ENCODE results near the gene BLMH. TPM values are rescaled to one million over a fixed set of nuclear protein-coding genes. Genes with fewer than 3 reads are reported as not detected.
A peak's percentile ranks its signal among the peaks of the same experiment; 100 is the strongest.

The BLMH gene
- total RNA-seq, 1 donor = 39.8 TPM

DNA sequence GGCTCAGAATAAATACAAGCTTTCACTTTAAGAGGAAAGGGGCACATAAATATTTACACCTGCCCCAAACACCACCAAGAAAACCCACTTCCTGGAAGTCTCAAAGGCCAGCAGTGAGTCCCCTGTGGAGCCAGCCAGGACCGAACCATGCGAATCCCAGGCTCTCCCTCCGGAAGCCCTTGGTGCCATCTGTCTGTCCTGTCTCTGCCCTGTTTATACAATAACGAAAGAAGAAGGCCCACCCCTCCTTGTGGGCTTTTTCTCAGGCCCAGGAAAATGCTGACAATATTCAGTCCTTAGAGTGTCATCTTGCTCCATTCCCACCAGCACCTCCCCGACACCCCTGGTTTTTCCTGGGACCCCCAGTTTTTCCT is 52.7 kb downstream of the BLMH start:
- Histone ChIP-seq H3K4me3 (ENCODE audit: insufficient read depth, low read length) (no peak overlapping the region), H3K9me3 (ENCODE audit: low read depth, low read length) (no peaks in the 10 kb centered on the region), H2AFZ (ENCODE audit: low read length) (no peak overlapping the region), H4K20me1 (ENCODE audit: insufficient read depth, low read length) (no peaks in the 10 kb centered on the region), H3K27ac (ENCODE audit: low read depth, low read length) (no peak overlapping the region), H3K79me2 (ENCODE audit: insufficient read depth, low read length) (no peaks in the 10 kb centered on the region), H3K4me2 (ENCODE audit: insufficient read depth, low read length) (no peak overlapping the region), H3K36me3 (ENCODE audit: insufficient read depth, low read length) (no peaks in the 10 kb centered on the region), H3K4me1 (ENCODE audit: insufficient read depth, low read length) (peaks cover 19% of the 10 kb centered on the region), H3K27me3 (ENCODE audit: insufficient read depth, low read length) (peaks cover 44% of the 10 kb centered on the region)
- no peak for DNase-seq (ENCODE audit: insufficient read length, low spot score, missing footprints)
- TF ChIP-seq, protein P1, sequence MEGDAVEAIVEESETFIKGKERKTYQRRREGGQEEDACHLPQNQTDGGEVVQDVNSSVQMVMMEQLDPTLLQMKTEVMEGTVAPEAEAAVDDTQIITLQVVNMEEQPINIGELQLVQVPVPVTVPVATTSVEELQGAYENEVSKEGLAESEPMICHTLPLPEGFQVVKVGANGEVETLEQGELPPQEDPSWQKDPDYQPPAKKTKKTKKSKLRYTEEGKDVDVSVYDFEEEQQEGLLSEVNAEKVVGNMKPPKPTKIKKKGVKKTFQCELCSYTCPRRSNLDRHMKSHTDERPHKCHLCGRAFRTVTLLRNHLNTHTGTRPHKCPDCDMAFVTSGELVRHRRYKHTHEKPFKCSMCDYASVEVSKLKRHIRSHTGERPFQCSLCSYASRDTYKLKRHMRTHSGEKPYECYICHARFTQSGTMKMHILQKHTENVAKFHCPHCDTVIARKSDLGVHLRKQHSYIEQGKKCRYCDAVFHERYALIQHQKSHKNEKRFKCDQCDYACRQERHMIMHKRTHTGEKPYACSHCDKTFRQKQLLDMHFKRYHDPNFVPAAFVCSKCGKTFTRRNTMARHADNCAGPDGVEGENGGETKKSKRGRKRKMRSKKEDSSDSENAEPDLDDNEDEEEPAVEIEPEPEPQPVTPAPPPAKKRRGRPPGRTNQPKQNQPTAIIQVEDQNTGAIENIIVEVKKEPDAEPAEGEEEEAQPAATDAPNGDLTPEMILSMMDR (IDR thresholded peaks at IDR 0.05; ENCODE audit: extremely low read depth, low read depth, low read length) = no peak

GRCh38 chr17:30238387-30239088 is 53.2 kb downstream of the BLMH start:
- TF ChIP-seq, protein P1 (IDR thresholded peaks at IDR 0.05; ENCODE audit: extremely low read depth, low read depth, low read length) = no peak

DNA sequence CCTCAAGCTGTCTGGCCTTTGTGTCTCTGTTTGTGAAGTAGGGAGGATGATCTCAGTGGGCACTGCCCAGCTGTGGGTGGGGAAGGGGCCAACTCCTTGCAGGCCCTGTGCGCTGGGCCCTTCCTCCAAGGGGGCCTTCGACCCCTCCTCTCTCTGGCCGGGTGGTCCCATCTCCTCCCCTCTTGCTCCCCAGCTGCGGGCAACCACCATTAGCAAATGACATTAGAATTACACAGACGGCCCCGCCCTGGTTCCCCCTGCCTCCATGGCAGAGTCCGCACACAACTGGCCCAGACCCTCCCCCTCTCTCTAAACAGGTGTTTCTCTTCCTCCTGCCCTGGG is 53.8 kb downstream of the BLMH start:
- H3K27me3 ChIP-seq (ENCODE audit: insufficient read depth, low read length) = peaks cover 55% of the 10 kb centered on the region
- no peaks in the 10 kb centered on the region for H4K20me1 ChIP-seq (ENCODE audit: insufficient read depth, low read length)
- H3K4me1 ChIP-seq (ENCODE audit: insufficient read depth, low read length) = peaks cover 19% of the 10 kb centered on the region
- no peak overlapping the region for H3K4me3 ChIP-seq (ENCODE audit: insufficient read depth, low read length)
- DNase-seq (ENCODE audit: insufficient read length, low spot score, missing footprints) = no peak
- no peaks in the 10 kb centered on the region for H3K9me3 ChIP-seq (ENCODE audit: low read depth, low read length)
- no peaks in the 10 kb centered on the region for H3K36me3 ChIP-seq (ENCODE audit: insufficient read depth, low read length)
- no peak overlapping the region for H2AFZ ChIP-seq (ENCODE audit: low read length)
- TF ChIP-seq, protein P1 (IDR thresholded peaks at IDR 0.05; ENCODE audit: extremely low read depth, low read depth, low read length) = no peak
- no peak overlapping the region for H3K27ac ChIP-seq (ENCODE audit: low read depth, low read length)
- H3K79me2 ChIP-seq (ENCODE audit: insufficient read depth, low read length) = no peaks in the 10 kb centered on the region
- H3K4me2 ChIP-seq (ENCODE audit: insufficient read depth, low read length) = peak overlapping the region; percentile 48

More at GRCh38 chr17:30238387-30239088, 53.2 kb downstream of the BLMH start:
- no peak overlapping the region for H3K27ac ChIP-seq (ENCODE audit: low read depth, low read length)
- H3K4me1 ChIP-seq (ENCODE audit: insufficient read depth, low read length) = peaks cover 19% of the 10 kb centered on the region
- H3K36me3 ChIP-seq (ENCODE audit: insufficient read depth, low read length) = no peaks in the 10 kb centered on the region
- H3K9me3 ChIP-seq (ENCODE audit: low read depth, low read length) = no peaks in the 10 kb centered on the region
- H3K79me2 ChIP-seq (ENCODE audit: insufficient read depth, low read length) = no peaks in the 10 kb centered on the region
- H3K4me2 ChIP-seq (ENCODE audit: insufficient read depth, low read length) = no peak overlapping the region
- no peaks in the 10 kb centered on the region for H4K20me1 ChIP-seq (ENCODE audit: insufficient read depth, low read length)
- DNase-seq (ENCODE audit: insufficient read length, low spot score, missing footprints) = no peak
- peaks cover 49% of the 10 kb centered on the region for H3K27me3 ChIP-seq (ENCODE audit: insufficient read depth, low read length)
- no peak overlapping the region for H3K4me3 ChIP-seq (ENCODE audit: insufficient read depth, low read length)
- H2AFZ ChIP-seq (ENCODE audit: low read length) = no peak overlapping the region

DNA sequence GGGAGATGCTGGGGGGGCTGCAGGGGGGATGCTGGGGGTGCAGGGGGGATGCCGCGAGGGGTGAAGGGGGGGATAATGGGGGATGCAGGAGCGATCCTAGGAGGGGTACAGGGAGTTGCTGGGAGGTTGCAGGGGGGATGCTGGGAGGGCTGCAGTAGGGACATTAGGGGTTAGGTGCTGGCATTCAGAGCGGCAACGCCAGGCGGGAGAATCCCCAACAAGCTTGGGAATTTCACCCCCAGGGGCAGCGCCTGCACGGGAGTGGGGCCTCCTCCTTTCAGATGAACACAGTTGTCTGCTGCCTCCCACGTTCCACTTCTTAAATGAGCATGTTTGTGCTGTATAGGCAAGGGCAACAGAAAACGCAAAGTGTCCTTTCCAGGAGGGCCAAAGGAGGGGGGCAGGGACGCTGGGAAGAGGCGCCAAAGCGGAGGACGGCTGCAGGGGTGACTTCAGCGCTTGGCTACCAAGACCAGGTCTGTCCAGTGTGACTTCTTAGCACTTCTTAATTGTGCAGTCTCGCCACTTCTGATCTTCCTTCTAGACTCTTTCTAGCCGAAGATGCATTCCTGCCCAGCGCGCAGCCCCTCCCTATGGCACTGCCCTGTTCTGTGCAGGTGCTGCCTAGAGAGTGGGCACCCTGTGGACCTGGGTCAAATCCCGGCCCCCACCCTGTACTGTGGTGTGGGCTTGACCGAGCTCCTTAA is 54.3 kb downstream of the BLMH start:
- H3K27ac ChIP-seq (ENCODE audit: low read depth, low read length) = no peak overlapping the region
- H3K36me3 ChIP-seq (ENCODE audit: insufficient read depth, low read length) = no peaks in the 10 kb centered on the region
- peak overlapping the region; percentile 48 for H3K4me2 ChIP-seq (ENCODE audit: insufficient read depth, low read length)
- no peaks in the 10 kb centered on the region for H3K79me2 ChIP-seq (ENCODE audit: insufficient read depth, low read length)
- H3K4me1 ChIP-seq (ENCODE audit: insufficient read depth, low read length) = peaks cover 19% of the 10 kb centered on the region
- H4K20me1 ChIP-seq (ENCODE audit: insufficient read depth, low read length) = no peaks in the 10 kb centered on the region
- peaks cover 60% of the 10 kb centered on the region for H3K27me3 ChIP-seq (ENCODE audit: insufficient read depth, low read length)
- peak; percentile 70 for DNase-seq (ENCODE audit: insufficient read length, low spot score, missing footprints)
- no peak overlapping the region for H2AFZ ChIP-seq (ENCODE audit: low read length)
- H3K9me3 ChIP-seq (ENCODE audit: low read depth, low read length) = no peaks in the 10 kb centered on the region
- no peak overlapping the region for H3K4me3 ChIP-seq (ENCODE audit: insufficient read depth, low read length)
- TF ChIP-seq, protein P1 (IDR thresholded peaks at IDR 0.05; ENCODE audit: extremely low read depth, low read depth, low read length) = no peak

All from osteoblast (primary cell).